Activated T-cell treated with anti-CD3 and anti-CD28 coated beads for 24 hours (primary cell): ENCODE data around the gene NUDT7.

Experiments
- DNase-seq: peaks from one replicate; pipeline ENCODE4 v3.0.0-alpha.2; 2020; ENCODE audit warnings: low read depth

The NUDT7 gene

GRCh38 chr16:77724174-77724573, 1.9 kb downstream of the NUDT7 start:
- no peak for DNase-seq

GRCh38 chr16:77729951-77730350, 7.6 kb downstream of the NUDT7 start:
- DNase-seq, result no peak

GRCh38 chr16:77732241-77732946, 10.1 kb downstream of the NUDT7 start:
- DNase-seq, result no peak

GRCh38 chr16:77736879-77737278, 14.6 kb downstream of the NUDT7 start:
- DNase-seq, result no peak

GRCh38 chr16:77738706-77739558, 16.6 kb downstream of the NUDT7 start:
- DNase-seq, result no peak

GRCh38 chr16:77739559-77739892, 17.2 kb downstream of the NUDT7 start:
- DNase-seq, result no peak

- no peak for DNase-seq
These were observed 21.8 kb downstream of the NUDT7 start for GRCh38 chr16:77744141-77744540.

- DNase-seq, result no peak
These were observed 23.7 kb downstream of the NUDT7 start for GRCh38 chr16:77745972-77746371.

GRCh38 chr16:77748421-77749005, 26.2 kb downstream of the NUDT7 start:
- no peak for DNase-seq

GRCh38 chr16:77749415-77749814, 27.1 kb downstream of the NUDT7 start:
- DNase-seq, result no peak

GRCh38 chr16:77758046-77758445, 35.7 kb downstream of the NUDT7 start:
- no peak for DNase-seq

GRCh38 chr16:77758508-77758907, 36.2 kb downstream of the NUDT7 start:
- DNase-seq, result no peak

- no peak for DNase-seq
These were observed 36.9 kb downstream of the NUDT7 start for GRCh38 chr16:77759201-77759600.

GRCh38 chr16:77759821-77760220, 37.5 kb downstream of the NUDT7 start:
- DNase-seq, result no peak

- DNase-seq, result no peak
These were observed 38.5 kb downstream of the NUDT7 start for GRCh38 chr16:77760800-77761199.

- DNase-seq, result no peak
These were observed 38.9 kb downstream of the NUDT7 start for GRCh38 chr16:77761204-77761603.

- no peak for DNase-seq
These were observed 39.9 kb downstream of the NUDT7 start for GRCh38 chr16:77762262-77762661.

- no peak for DNase-seq
These were observed 41.7 kb downstream of the NUDT7 start for GRCh38 chr16:77763994-77764393.

- no peak for DNase-seq
These were observed 44.9 kb downstream of the NUDT7 start for GRCh38 chr16:77767211-77767610.

GRCh38 chr16:77767826-77768225, 45.5 kb downstream of the NUDT7 start:
- DNase-seq, result no peak

GRCh38 chr16:77775911-77776909, 53.9 kb downstream of the NUDT7 start:
- DNase-seq, result no peak

GRCh38 chr16:77777745-77778144, 55.4 kb downstream of the NUDT7 start:
- no peak for DNase-seq
